ENCODE results near the gene PHETA1. TPM values are rescaled to one million over a fixed set of nuclear protein-coding genes. Genes with fewer than 3 reads are reported as not detected.

PHETA1 gene, protein sequence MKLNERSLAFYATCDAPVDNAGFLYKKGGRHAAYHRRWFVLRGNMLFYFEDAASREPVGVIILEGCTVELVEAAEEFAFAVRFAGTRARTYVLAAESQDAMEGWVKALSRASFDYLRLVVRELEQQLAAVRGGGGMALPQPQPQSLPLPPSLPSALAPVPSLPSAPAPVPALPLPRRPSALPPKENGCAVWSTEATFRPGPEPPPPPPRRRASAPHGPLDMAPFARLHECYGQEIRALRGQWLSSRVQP
- 9.3 and 9.9 TPM in 2 replicates for total RNA-seq (2014; rRNA removed; shearing (Covaris generic))

DNA sequence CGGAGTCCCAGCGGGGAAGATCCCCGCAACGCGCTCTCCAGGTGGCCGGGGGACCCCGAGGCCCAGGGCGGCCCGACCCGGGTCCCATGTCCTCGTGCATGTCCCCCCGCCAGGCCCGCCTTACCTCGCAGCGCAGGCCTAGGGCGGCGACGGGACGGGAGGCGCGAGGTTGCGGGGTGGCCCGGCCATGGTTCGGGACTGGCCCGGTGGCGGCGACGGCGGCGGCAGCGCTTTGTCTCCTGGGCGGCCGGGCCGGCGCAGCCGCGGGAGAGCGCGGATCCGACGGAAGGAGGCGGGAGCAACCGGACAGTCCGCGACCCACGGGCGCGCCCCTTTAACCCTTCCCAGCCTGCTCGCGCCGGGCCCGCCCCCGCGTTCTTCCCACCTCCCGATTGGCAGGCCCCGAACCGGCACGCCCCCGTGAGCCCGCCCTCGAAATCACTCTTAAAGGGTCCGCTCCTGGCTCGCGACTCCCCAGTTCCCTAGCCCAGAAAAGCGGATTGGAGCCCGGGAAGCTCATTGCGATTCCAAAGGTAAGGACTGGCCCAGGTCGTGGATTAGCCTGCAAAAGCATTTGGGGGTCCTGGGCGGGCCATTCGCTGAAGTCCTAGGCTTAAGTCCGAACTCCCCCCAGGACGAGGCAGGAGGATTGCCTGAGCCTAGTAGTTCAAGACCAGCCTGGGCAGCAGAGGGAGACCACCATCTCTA, at the start of gene PHETA1:
PHETA1 (minus strand) TSS at position 308 of the 708 bp plus-strand sequence. CDS start 5,668 bp downstream, outside the sequence.
- DNase-seq (ENCODE audit: low spot score): peak; percentile 88

DNA sequence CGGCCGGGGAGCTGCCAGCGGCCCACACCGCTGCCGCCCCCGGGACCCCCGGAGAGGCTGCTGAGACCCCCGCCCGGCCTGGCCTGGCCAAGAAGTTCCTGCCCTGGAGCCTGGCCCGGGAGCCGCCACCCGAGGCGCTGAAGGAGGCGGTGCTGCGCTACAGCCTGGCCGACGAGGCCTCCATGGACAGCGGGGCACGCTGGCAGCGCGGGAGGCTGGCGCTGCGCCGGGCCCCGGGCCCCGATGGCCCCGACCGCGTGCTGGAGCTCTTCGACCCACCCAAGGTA, 49.6 kb upstream of the PHETA1 start:
- DNase-seq (ENCODE audit: low spot score): no peak

DNA sequence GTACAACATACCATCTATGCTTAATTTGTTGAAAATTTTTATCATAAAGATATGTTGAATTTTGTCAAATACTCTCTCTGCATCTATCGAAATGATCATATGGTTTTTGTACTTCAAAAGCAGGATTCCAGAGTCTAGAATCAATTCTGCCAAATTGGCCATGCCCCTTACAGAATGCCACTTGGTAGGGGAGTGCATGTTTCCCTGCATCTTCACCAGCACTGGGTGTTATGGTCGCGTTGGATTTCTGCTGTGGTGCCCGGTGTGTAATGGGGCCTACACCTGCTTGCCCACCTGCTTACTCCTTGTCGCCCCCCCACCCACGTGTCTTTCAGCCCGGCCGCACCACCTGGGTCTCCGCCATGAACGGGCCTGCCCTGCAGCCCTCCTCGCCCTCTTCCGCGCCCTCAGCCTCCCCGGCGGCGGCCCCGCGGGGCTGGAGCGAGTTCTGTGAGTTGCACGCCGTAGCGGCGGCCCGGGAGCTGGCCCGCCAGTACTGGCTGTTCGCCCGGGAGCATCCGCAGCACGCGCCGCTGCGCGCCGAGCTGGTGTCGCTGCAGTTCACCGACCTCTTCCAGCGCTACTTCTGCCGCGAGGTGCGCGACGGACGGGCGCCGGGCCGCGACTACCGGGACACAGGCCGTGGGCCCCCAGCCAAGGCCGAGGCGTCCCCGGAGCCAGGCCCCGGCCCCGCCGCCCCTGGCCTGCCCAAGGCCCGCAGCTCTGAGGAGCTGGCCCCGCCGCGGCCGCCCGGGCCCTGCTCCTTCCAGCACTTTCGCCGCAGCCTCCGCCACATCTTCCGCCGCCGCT, 49.1 kb upstream of the PHETA1 start:
- DNase-seq (ENCODE audit: low spot score): no peak

DNA sequence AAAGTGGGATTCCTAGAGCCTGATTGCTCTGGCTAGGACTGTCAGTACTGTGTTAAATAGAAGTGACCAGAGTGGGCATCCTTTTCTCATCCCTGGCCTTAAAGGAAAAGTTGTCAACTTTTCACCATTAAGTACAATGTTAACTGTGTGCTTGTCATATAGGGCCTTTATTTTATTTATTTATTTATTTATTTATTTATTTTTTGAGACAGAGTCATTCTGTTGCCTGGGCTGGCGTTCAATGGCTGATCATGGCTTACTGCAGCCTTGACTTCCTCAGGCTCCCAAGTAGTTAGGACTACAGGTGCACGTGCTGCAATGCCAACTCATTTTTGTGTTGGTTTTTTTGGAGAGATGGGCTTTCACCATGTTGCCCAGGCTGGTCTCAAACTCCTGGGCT, 48.4 kb upstream of the PHETA1 start:
- no peak for DNase-seq (ENCODE audit: low spot score)

DNA sequence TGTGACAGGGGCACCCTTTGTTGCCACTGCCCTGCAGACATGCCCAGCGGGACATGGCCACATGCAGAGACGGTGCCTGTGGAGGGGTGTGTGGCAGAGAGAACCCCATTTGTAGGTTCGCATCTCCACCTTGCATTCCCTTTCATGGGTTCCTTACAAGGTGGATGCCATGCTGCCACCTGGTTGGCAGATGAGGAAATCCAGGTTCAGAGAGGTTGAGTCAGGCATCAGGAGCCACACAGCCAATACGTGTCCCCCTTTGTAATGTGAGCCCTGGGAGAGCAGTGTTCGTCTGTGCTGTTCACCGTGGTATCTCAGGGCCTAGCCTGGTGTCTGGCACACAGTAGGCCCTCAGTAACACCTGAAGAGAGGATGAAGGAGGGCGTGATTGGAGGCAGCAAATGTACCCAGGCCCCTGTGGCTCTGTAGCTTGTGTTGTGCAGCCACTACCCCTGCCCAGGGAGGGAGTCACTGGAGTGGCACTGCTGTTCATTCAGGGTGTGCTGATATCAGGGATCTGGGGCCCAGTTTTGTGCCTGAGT, 45.9 kb upstream of the PHETA1 start:
- DNase-seq (ENCODE audit: low spot score): no peak

DNA sequence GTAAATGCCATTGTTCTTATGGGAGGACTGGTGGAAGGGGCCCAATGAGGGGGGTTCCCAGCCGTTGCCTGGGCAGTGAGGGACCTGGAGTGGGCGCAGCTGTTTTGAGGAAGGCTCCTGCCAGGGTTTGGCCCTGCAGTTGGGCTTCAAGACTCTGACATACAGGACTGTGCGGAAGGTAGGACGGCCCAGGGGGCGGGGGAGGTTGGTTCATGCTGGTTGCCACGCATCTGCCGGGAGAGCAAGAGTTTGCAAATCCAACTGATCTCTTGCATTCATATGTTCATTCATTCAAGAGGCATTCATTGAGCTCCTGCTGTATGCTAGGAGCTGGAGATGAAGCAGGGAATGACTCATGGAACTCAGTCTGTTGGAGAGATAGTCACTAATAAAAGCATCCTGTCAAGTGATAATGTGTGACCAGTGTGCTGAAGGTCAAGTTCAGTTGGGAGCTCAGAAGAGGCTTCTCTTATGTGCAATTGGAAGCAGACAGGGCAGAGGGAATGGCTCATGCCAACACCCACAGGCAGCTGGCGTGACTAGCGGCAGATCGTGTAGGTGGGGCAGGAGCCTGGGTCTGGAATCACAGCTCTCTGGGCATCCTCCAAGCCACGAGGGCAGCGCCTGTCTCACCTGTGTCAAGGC, 44.7 kb upstream of the PHETA1 start:
- DNase-seq (ENCODE audit: low spot score): no peak

DNA sequence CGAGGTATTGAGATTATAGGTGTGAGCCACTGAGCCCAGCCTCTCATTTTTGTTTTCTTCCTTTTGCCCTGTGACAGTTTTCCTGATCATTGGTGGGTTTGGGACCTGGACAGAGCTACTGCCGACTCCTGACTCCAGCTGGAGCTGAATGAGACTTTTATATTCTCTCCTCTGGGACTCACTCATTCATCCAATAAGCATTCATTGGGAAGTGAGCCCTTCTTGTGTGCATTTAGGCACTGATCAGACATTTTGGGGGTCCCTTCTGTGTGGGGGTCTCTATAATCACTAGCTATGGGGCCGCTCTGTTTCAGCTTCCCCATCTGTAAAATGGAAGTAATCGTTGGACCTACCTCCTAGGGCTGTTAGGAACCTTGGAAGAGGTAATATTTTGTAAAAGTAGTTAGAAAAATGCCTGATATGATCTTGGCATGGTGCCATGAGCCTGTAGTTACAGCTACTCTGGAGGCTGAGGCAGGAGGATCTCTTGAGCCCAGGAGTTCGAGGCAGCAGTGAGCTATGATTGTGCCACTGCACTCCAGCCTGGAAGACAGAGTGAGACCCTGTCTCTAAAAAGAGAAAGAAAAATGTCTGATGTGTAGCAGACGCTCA, 44.0 kb upstream of the PHETA1 start:
- DNase-seq (ENCODE audit: low spot score): no peak

DNA sequence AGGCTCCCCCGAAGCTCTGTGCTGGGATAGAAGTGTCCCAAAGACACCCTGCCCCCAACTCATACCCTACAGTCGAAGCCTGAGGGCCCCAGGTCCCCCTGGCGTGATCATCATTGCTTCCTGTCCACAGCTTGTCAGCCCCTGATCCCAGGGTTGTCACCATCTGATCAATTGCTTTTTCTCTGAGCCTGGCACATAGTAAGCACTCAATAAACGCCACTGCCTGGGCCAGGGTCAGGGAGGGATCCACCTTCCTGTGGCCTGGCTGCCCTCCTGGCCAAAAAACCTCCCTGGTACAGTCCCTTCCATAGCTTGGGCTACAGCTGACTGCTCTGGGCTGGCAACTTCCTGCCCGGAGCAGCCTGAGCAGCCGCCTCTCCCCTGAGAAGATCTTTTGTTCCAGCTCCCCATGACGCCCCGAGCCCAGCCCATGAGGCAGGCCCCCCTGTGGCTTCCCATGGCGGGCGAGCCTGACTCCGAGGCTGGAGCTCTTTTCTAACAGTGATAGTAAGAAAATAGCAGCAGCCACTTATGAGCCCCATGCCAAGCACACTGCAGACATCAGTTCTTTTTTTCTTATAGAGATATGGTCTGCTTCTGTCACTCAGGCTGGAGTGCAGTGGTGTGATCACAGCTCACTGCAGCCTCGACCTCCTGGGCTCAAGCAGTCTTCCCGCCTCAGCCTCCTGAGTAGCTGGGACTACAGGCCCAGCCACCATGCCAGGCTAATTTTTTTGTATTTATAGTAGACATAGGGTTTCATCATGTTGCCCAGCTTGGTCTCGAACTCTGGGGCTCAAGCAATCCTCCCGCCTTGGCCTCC, 43.3 kb upstream of the PHETA1 start:
- no peak for DNase-seq (ENCODE audit: low spot score)

DNA sequence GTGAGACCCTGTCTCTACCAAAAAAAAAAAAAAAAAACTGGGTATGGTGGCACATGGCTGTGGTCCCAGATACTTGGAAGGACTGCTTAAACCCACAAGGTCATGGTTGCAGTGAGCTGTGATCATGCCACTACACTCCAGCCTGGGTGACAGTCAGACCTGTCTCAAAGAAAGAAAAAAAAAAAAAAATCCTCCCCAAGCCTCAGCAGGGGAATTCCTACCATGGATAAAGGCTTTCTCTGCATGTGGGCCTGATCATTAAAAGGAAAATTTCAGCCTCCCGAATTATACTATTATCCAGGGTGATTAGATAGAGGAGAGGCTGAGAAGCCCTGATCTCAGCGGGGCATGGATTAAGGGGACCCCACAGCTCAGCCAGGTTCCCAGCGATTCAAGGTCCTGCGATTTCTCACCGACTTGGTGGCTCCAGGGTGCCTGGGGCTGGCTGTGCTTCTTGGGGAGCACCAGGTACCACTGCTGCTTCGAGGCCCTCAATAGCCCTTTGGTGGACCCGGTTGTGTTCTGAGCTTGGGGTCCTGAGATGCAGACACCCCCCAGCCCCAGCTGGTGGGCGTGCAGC, 42.4 kb upstream of the PHETA1 start:
- no peak for DNase-seq (ENCODE audit: low spot score)

DNA sequence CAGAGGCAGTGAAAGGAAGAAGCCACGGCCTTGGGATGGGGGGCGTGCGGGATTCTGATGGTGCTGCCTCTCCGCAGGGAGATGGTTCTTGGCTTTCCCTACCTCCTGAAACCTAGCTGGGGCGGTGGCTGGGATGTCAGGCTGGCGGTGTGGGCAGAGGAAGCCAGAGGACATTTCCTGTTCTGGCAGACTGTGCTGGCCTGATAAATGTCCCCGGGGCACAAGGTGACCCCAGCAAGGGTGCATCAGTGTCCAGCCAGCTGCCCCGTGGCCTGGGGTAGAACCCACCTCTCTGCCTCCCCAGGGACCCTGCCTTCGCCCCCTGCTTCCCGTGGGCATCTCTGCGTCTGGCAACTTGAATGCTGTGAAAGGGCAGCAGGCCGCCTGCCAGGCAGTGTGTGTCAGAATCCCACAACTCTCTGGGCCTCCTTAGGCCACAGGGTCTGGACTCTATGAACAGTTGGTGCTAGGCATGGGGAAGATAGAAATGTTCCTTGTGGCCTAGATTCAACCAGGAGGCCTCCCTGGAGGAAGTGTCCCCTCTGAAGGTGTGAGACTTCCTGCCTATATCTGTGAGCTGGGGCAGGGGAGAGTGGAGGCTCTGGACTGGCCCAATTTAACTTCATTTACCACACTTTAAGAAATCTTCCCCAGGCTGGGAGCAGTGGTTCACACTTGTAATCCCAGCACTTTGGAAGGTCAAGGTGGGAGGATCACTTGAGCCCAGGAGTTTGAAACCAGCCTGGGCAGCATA, 41.7 kb upstream of the PHETA1 start:
- DNase-seq (ENCODE audit: low spot score): no peak

DNA sequence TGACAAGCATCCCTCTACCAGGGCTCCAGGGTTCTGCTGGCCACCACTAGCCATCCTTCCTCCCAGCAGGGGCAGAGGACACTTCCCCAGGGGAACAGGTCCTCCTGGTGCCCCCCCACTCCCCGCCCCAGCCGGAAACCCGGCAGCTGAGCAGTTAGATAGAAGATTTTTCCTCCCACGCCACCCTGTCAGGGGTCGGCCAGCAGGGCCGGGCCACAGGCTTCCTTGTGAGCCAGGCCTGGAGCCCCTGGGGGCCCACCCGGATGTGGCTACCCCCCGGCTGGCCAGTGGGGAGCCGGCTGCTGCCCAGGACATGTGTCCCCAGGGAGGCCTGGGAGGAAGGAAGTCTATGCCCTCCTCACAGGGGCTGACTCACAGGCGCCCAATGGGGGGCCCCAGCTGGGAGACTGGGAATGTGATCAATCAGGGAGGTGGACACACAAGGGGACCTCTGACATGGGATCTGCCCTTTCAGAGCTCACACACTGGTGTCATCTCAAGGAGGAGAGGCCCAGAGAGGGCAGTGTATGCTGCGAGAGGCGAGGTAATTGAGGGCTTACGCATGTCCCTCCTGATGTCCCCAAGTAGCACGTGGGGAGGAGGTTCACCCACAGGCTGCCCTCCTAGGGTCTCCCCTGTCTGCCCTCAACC, 41.0 kb upstream of the PHETA1 start:
- no peak for DNase-seq (ENCODE audit: low spot score)

DNA sequence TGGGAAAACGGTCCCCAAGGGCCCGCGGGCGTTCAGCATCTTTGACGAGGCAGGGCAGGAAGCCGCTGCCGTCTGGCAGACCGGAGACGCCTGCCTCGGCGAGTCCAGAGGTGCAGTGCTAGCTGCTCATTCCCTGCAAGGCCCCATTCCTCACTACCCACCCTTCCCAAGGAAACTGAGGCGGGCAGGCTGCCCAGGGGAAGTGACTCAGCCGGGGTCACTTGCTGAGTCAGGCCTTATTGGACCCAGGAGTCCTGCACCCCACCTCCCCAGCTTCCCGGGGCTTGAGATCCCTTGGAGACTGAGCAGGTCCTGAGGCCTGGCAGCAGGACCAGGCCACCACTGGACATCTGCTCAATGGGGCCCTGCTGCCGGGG, 40.5 kb upstream of the PHETA1 start:
- DNase-seq (ENCODE audit: low spot score): no peak

DNA sequence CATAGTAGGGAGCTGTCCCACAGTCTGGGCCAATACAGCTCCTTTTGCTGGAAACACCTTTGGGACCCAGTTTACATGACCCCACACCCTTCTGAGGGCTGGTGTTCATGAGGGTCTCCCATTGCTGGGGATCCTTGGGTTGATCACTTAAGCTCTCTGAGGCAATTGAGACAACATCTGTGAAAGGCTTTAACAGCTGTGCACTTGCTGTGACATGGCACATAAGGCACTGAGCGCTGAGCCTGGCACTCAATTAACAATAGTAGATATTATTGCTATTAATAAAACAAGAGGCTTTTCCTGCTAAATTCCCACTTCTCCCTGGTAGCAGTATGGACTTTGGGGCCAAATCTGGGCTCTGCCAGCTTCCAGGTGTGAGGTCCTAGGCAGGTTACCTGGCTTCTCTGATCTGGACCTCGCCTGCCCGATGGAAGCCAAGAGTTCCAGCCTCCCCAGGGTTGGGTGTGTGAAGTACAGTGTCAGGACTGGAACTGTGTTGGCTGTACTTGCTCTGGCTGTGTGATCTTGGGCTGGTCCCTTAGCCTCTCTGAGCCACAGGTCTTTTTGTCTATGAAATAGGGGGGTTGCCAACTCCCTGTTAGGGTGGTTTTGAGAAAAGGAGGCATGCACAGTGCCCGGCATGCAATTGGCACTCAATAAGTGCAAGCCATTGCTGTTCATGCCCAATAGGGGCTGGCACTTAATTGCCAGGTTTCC, 39.9 kb upstream of the PHETA1 start:
- no peak for DNase-seq (ENCODE audit: low spot score)

DNA sequence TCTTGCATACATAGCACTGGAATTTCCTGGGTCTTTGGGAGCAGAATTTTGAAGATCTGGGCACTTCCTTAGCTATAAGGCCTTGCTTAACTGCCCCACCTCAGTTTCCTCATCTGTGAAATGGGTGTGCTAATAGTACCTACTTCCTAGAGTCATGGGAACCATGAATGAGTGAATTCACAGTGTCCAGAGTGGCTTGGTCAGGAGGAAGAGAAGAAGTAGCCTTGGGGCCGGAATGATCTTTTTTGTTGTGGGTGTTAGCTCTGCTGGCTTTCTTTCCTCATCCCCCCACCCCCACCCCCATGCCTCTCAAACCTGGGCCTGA, 39.2 kb upstream of the PHETA1 start:
- no peak for DNase-seq (ENCODE audit: low spot score)

DNA sequence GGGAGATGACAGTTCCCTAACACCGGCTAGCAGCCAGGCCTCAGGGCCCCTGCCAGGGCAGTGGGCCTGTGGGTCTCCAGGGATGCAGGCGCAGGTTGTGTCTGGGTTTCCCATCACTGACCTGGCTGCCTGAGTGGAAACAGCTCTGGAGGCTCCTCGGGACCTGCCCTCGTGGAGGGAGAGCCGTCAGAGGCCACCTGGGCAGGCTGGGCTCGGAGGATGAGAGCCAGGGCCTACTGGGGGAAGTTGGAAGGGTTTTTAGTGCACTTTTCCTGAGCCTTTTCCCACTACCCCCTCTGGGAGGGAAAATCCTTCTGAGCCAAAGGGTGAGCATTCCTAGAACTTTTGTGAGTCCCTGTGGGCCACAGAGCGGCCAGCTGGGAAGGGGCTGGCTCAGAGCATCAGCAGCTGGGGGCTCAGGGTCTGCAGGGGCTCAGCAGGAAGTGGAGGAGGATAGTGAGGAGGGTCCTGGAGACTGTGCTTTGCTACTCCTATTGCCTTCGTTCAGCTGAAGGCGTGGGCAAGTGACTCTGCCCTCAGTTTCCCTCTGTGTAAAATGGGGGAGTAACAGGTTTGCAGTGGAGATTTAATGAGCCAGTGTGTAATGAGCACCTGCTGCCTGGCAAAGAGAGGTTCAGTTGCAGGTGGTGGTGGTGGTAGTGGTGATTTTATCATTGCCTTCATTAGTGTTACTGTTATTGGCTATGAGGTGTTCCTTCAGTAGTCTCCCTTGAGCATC, 38.7 kb upstream of the PHETA1 start:
- no peak for DNase-seq (ENCODE audit: low spot score)

DNA sequence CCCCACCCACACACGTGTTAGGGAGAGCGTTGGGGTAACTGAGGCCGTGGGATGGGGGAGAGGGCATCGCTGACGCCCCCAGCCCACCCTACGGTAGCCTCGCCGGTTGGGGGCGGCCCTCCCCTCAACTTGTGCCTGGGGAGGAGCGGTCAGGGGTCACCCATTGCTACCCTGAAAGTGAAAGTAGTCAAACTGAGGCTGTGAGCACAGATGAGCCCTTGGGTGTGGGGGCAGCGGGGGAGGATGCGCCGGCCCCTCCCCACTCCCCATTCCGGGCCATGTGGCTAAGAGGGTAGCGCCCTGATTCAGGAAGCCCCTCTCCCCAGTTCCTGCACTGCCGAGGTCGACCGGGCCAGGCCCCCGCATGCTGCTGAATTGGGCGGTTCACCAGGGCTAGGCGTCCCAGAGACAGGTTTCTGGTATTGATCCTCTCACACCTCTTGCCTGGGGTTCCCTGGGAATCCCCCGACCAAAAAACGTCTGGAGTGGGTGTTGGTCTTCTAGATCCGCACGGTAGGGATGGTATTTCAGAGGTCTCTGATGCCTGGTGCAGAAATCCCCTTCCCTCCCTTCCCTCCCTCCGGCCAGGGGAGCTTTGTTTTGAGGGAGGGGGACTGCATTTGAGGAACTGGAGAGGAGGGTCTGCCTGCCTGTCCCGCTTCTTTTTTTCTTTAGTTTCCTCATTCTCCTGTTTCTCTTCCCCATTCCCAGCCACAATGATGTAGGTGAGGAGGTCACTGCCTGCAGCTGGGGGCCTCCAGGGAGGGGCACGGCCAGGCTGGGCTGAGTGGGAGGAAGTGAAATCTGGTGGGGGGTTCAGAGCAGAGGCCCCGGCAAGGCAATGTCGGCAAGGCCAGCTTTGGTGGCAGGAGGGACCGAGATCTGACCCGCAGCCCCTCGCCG, 37.8 kb upstream of the PHETA1 start:
- DNase-seq (ENCODE audit: low spot score): no peak

Measured in HT-29 (cell line).